ENCODE measurements around the gene HS3ST3B1. TPM values are rescaled to one million over a fixed set of nuclear protein-coding genes. Genes with fewer than 3 reads are reported as not detected.

The HS3ST3B1 gene
- total RNA-seq, 2 donors from 2014 or later = 2.7 to 4.8 TPM

- ATAC-seq (ENCODE audit: insufficient number of reproducible peaks, low FRiP score, low read depth) (no peak), DNase-seq (ENCODE audit: low spot score) (no peak)
- H3K4me1 ChIP-seq (ENCODE audit: control insufficient read depth in 1 of 2, low read depth in 2 of 2) = no peaks in the 10 kb centered on the region
- no peaks in the 10 kb centered on the region for H3K27me3 ChIP-seq (replicated peaks; ENCODE audit: insufficient read depth)
- no peaks in the 10 kb centered on the region for H3K9me3 ChIP-seq
- TF ChIP-seq, protein P1, sequence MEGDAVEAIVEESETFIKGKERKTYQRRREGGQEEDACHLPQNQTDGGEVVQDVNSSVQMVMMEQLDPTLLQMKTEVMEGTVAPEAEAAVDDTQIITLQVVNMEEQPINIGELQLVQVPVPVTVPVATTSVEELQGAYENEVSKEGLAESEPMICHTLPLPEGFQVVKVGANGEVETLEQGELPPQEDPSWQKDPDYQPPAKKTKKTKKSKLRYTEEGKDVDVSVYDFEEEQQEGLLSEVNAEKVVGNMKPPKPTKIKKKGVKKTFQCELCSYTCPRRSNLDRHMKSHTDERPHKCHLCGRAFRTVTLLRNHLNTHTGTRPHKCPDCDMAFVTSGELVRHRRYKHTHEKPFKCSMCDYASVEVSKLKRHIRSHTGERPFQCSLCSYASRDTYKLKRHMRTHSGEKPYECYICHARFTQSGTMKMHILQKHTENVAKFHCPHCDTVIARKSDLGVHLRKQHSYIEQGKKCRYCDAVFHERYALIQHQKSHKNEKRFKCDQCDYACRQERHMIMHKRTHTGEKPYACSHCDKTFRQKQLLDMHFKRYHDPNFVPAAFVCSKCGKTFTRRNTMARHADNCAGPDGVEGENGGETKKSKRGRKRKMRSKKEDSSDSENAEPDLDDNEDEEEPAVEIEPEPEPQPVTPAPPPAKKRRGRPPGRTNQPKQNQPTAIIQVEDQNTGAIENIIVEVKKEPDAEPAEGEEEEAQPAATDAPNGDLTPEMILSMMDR (IDR thresholded peaks at IDR 0.05) = no peak
- H3K4me3 ChIP-seq = no peak overlapping the region
- no peaks in the 10 kb centered on the region for H3K36me3 ChIP-seq
- no peak overlapping the region for H3K27ac ChIP-seq
Measured at GRCh38 chr17:14341866-14342265, 41.0 kb downstream of the HS3ST3B1 start.

- H3K27me3 ChIP-seq (replicated peaks; ENCODE audit: insufficient read depth) = no peaks in the 10 kb centered on the region
- no peak for DNase-seq (ENCODE audit: low spot score)
- H3K4me3 ChIP-seq = no peak overlapping the region
- H3K9me3 ChIP-seq = no peaks in the 10 kb centered on the region
- TF ChIP-seq, protein P1 (IDR thresholded peaks at IDR 0.05) = no peak
- H3K36me3 ChIP-seq = no peaks in the 10 kb centered on the region
- no peak overlapping the region for H3K27ac ChIP-seq
- no peak for ATAC-seq (ENCODE audit: insufficient number of reproducible peaks, low FRiP score, low read depth)
- H3K4me1 ChIP-seq (ENCODE audit: control insufficient read depth in 1 of 2, low read depth in 2 of 2) = no peaks in the 10 kb centered on the region
Measured at GRCh38 chr17:14346801-14347200, 45.9 kb downstream of the HS3ST3B1 start.

GRCh38 chr17:14351493-14351892 lies 50.6 kb downstream of the HS3ST3B1 start:
- no peaks in the 10 kb centered on the region for H3K27me3 ChIP-seq (replicated peaks; ENCODE audit: insufficient read depth)
- H3K4me1 ChIP-seq (ENCODE audit: control insufficient read depth in 1 of 2, low read depth in 2 of 2) = no peaks in the 10 kb centered on the region
- H3K27ac ChIP-seq = no peak overlapping the region
- no peaks in the 10 kb centered on the region for H3K36me3 ChIP-seq
- ATAC-seq (ENCODE audit: insufficient number of reproducible peaks, low FRiP score, low read depth) (no peak), DNase-seq (ENCODE audit: low spot score) (no peak)
- no peak overlapping the region for H3K4me3 ChIP-seq
- TF ChIP-seq, protein P1 (IDR thresholded peaks at IDR 0.05) = no peak
- no peaks in the 10 kb centered on the region for H3K9me3 ChIP-seq

- Histone ChIP-seq H3K27ac (no peak overlapping the region), H3K9me3 (no peaks in the 10 kb centered on the region), H3K36me3 (no peaks in the 10 kb centered on the region), H3K4me3 (no peak overlapping the region), H3K4me1 (ENCODE audit: control insufficient read depth in 1 of 2, low read depth in 2 of 2) (no peaks in the 10 kb centered on the region), H3K27me3 (replicated peaks; ENCODE audit: insufficient read depth) (no peaks in the 10 kb centered on the region)
- DNase-seq (ENCODE audit: low spot score) (no peak), ATAC-seq (ENCODE audit: insufficient number of reproducible peaks, low FRiP score, low read depth) (no peak)
- TF ChIP-seq, protein P1 (IDR thresholded peaks at IDR 0.05) = no peak
Measured at GRCh38 chr17:14352136-14352535, 51.3 kb downstream of the HS3ST3B1 start.

GRCh38 chr17:14353861-14354474 lies 53.1 kb downstream of the HS3ST3B1 start:
- no peaks in the 10 kb centered on the region for H3K27me3 ChIP-seq (replicated peaks; ENCODE audit: insufficient read depth)
- ATAC-seq (ENCODE audit: insufficient number of reproducible peaks, low FRiP score, low read depth) (no peak), DNase-seq (ENCODE audit: low spot score) (no peak)
- H3K4me1 ChIP-seq (ENCODE audit: control insufficient read depth in 1 of 2, low read depth in 2 of 2) = no peaks in the 10 kb centered on the region
- no peak overlapping the region for H3K4me3 ChIP-seq
- H3K27ac ChIP-seq = no peak overlapping the region
- TF ChIP-seq, protein P1 (IDR thresholded peaks at IDR 0.05) = no peak
- no peaks in the 10 kb centered on the region for H3K9me3 ChIP-seq
- no peaks in the 10 kb centered on the region for H3K36me3 ChIP-seq
